ENCODE measurements around the gene IQSEC1. TPM values are rescaled to one million over a fixed set of nuclear protein-coding genes. Genes with fewer than 3 reads are reported as not detected.

The IQSEC1 gene
- total RNA-seq, 2 donors from 2014 or later, result 22.7 to 24.5 TPM

- H3K4me3 ChIP-seq (ENCODE audit: low read length), result no peak overlapping the region
- no peaks in the 10 kb centered on the region for H3K4me1 ChIP-seq (ENCODE audit: control insufficient read depth, insufficient read depth, low read length)
- no peak overlapping the region for H3K27ac ChIP-seq (ENCODE audit: low read depth, low read length)
- peak; percentile 96 for DNase-seq
- WGBS, 2 experiments (ENCODE audit: insufficient coverage in 1 of 2, insufficient read length in 1 of 2), result 37 to 46% methylated on average over 15 to 20 of the region's 20 CpGs
- Mint-ChIP-seq H3K27ac (no peak overlapping the region), H3K4me1 (no peaks in the 10 kb centered on the region), H3K9me3 (no peaks in the 10 kb centered on the region), H3K27me3 (ENCODE audit: insufficient read depth) (no peaks in the 10 kb centered on the region), H3K4me3 (no peak overlapping the region), H3K36me3 (ENCODE audit: low read depth) (no peaks in the 10 kb centered on the region)
- no peaks in the 10 kb centered on the region for H3K9me3 ChIP-seq (ENCODE audit: control insufficient read depth, low read length)
- H3K27me3 ChIP-seq (ENCODE audit: control insufficient read depth, insufficient read depth, low read length, poor library complexity, severe bottlenecking), result no peaks in the 10 kb centered on the region
- no peak overlapping the region for H3K9ac ChIP-seq (ENCODE audit: extremely low read depth, low read length, poor library complexity, severe bottlenecking)
- peak; percentile 95 for TF ChIP-seq CTCF (conservative IDR thresholded peaks at IDR 0.05)
- H3K36me3 ChIP-seq (ENCODE audit: control insufficient read depth, insufficient read depth, low read length), result no peaks in the 10 kb centered on the region
Measured at GRCh38 chr3:13091898-13092611, 18.8 kb upstream of the IQSEC1 start.

GRCh38 chr3:13088028-13089006, 15.1 kb upstream of the IQSEC1 start:
- H3K4me1 ChIP-seq (ENCODE audit: control insufficient read depth, insufficient read depth, low read length), result no peaks in the 10 kb centered on the region
- H3K36me3 ChIP-seq (ENCODE audit: control insufficient read depth, insufficient read depth, low read length), result no peaks in the 10 kb centered on the region
- WGBS, 2 experiments (ENCODE audit: insufficient coverage in 1 of 2, insufficient read length in 1 of 2), result 87 to 100% methylated on average over 1 to 14 of the region's 14 CpGs
- Mint-ChIP-seq H3K27ac (no peak overlapping the region), H3K27me3 (ENCODE audit: insufficient read depth) (no peaks in the 10 kb centered on the region), H3K9me3 (no peaks in the 10 kb centered on the region), H3K4me3 (no peak overlapping the region), H3K4me1 (no peaks in the 10 kb centered on the region), H3K36me3 (ENCODE audit: low read depth) (no peaks in the 10 kb centered on the region)
- no peak for DNase-seq
- H3K4me3 ChIP-seq (ENCODE audit: low read length), result no peak overlapping the region
- H3K9ac ChIP-seq (ENCODE audit: extremely low read depth, low read length, poor library complexity, severe bottlenecking), result no peak overlapping the region
- H3K27ac ChIP-seq (ENCODE audit: low read depth, low read length), result no peak overlapping the region
- H3K27me3 ChIP-seq (ENCODE audit: control insufficient read depth, insufficient read depth, low read length, poor library complexity, severe bottlenecking), result no peaks in the 10 kb centered on the region
- TF ChIP-seq CTCF (conservative IDR thresholded peaks at IDR 0.05), result no peak
- no peaks in the 10 kb centered on the region for H3K9me3 ChIP-seq (ENCODE audit: control insufficient read depth, low read length)

- H3K4me3 ChIP-seq (ENCODE audit: low read length), result no peak overlapping the region
- H3K4me3 Mint-ChIP-seq, result no peak overlapping the region
- WGBS, 2 experiments (ENCODE audit: insufficient coverage in 1 of 2, insufficient read length in 1 of 2), result 85 to 97% methylated on average over 8 to 11 of the region's 11 CpGs
- no peak overlapping the region for H3K27ac Mint-ChIP-seq
- no peak for DNase-seq
- no peak overlapping the region for H3K9ac ChIP-seq (ENCODE audit: extremely low read depth, low read length, poor library complexity, severe bottlenecking)
- TF ChIP-seq CTCF (conservative IDR thresholded peaks at IDR 0.05), result no peak
- no peaks in the 10 kb centered on the region for H3K9me3 Mint-ChIP-seq
- H3K4me1 Mint-ChIP-seq, result no peaks in the 10 kb centered on the region
- H3K27me3 ChIP-seq (ENCODE audit: control insufficient read depth, insufficient read depth, low read length, poor library complexity, severe bottlenecking), result no peaks in the 10 kb centered on the region
- no peaks in the 10 kb centered on the region for H3K27me3 Mint-ChIP-seq (ENCODE audit: insufficient read depth)
- H3K36me3 ChIP-seq (ENCODE audit: control insufficient read depth, insufficient read depth, low read length), result no peaks in the 10 kb centered on the region
- no peaks in the 10 kb centered on the region for H3K36me3 Mint-ChIP-seq (ENCODE audit: low read depth)
- no peak overlapping the region for H3K27ac ChIP-seq (ENCODE audit: low read depth, low read length)
- H3K9me3 ChIP-seq (ENCODE audit: control insufficient read depth, low read length), result no peaks in the 10 kb centered on the region
- no peaks in the 10 kb centered on the region for H3K4me1 ChIP-seq (ENCODE audit: control insufficient read depth, insufficient read depth, low read length)
Measured at GRCh38 chr3:13087320-13087990, 14.2 kb upstream of the IQSEC1 start.
